Measurements from ENCODE around the gene HHATL. TPM values are rescaled to one million over a fixed set of nuclear protein-coding genes. Genes with fewer than 3 reads are reported as not detected.

The HHATL gene
- total RNA-seq, 6 experiments from 2014 or later = not detected

GRCh38 chr3:42698216-42698910 is 4.2 kb downstream of the HHATL start:
- no peak for TF ChIP-seq CTCF (IDR thresholded peaks at IDR 0.05)
- H3K27me3 Mint-ChIP-seq (ENCODE audit: insufficient read depth) = peaks cover 7% of the 10 kb centered on the region
- DNase-seq = no peak
- no peak overlapping the region for H3K4me3 Mint-ChIP-seq
- H3K4me1 Mint-ChIP-seq (ENCODE audit: low read depth) = no peaks in the 10 kb centered on the region
- H3K36me3 Mint-ChIP-seq (ENCODE audit: low read depth) = no peaks in the 10 kb centered on the region
- no peak overlapping the region for H3K27ac Mint-ChIP-seq
- no peaks in the 10 kb centered on the region for H3K9me3 Mint-ChIP-seq

- Mint-ChIP-seq H3K27ac (no peak overlapping the region), H3K4me3 (no peak overlapping the region), H3K27me3 (ENCODE audit: insufficient read depth) (peaks cover 7% of the 10 kb centered on the region), H3K4me1 (ENCODE audit: low read depth) (no peaks in the 10 kb centered on the region), H3K36me3 (ENCODE audit: low read depth) (no peaks in the 10 kb centered on the region), H3K9me3 (no peaks in the 10 kb centered on the region)
- no peak for DNase-seq
- no peak for TF ChIP-seq CTCF (IDR thresholded peaks at IDR 0.05)
Observed at GRCh38 chr3:42697289-42698051, 5.1 kb downstream of the HHATL start.

DNA sequence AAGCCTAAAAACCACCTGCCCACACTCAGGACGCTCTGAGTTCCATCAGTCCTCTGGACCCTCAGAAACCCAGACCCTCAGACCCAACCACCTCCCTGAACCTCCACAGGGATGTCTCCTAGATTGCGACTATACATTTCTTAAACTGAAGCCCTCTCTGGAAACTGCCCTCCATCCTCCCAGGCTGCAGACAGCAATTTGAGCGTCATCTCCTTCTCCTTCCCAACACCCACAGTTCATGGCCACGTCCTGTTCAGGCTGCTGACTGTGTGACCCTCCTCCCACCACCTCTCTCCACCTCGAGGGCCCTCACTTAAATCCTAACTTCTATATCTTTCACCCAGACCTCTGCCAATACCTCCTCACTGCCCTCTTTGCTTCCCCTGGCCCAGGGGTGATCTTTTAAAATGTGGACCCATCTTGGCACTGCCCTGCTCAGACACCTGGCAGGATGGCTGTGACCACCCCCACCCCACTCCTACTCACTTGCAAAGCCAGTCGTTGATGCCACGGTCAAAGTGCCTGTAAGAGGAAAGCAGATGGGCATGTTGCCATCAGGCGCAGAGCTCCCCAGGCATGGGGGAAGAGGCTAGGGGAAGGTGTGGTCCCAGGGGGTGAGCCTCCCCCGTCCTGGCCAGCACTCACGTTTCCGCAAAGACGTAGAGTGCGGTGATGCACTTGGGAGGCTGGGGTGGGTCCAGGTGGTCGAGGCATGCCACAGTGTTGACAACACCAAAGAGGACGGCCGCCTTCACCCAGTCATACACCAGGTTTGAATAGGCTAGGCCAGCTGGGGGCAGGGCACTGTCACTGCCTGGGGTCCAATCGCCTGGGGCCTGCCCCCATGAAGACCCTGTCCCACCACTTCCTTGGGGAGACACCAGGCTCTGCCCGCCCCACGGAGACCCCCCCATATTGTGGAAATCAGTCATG is 6.0 kb downstream of the HHATL start:
- H3K27me3 Mint-ChIP-seq (ENCODE audit: insufficient read depth) = peaks cover 7% of the 10 kb centered on the region
- TF ChIP-seq CTCF (IDR thresholded peaks at IDR 0.05) = no peak
- H3K9me3 Mint-ChIP-seq = no peaks in the 10 kb centered on the region
- no peak overlapping the region for H3K4me3 Mint-ChIP-seq
- H3K27ac Mint-ChIP-seq = no peak overlapping the region
- no peaks in the 10 kb centered on the region for H3K36me3 Mint-ChIP-seq (ENCODE audit: low read depth)
- no peaks in the 10 kb centered on the region for H3K4me1 Mint-ChIP-seq (ENCODE audit: low read depth)
- no peak for DNase-seq

DNA sequence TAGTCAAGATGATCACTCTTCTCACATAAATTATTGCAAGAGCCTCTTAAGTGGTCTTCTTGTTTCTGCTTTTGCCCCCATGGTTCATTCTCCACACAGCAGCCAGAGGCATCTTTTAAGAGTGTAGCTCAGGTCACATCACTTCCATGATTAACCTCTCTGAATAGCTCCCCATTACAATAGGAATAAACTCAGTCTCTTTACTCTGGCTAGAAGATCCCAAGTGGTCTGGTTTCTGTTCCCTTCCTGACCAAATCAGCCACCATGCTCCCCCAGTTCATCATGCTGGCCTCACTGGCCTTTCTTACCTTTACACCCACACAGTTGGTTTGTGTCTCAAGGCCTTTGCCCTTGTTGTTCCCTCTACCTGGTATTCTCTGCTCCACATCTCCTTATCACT is 8.2 kb downstream of the HHATL start:
- DNase-seq = no peak
- Mint-ChIP-seq H3K27ac (no peak overlapping the region), H3K4me1 (ENCODE audit: low read depth) (no peaks in the 10 kb centered on the region), H3K9me3 (no peaks in the 10 kb centered on the region), H3K27me3 (ENCODE audit: insufficient read depth) (peaks cover 14% of the 10 kb centered on the region), H3K4me3 (no peak overlapping the region), H3K36me3 (ENCODE audit: low read depth) (no peaks in the 10 kb centered on the region)
- no peak for TF ChIP-seq CTCF (IDR thresholded peaks at IDR 0.05)

GRCh38 chr3:42693530-42693930 is 9.1 kb downstream of the HHATL start:
- Mint-ChIP-seq H3K9me3 (no peaks in the 10 kb centered on the region), H3K4me1 (ENCODE audit: low read depth) (no peaks in the 10 kb centered on the region), H3K27ac (no peak overlapping the region), H3K4me3 (no peak overlapping the region), H3K36me3 (ENCODE audit: low read depth) (no peaks in the 10 kb centered on the region), H3K27me3 (ENCODE audit: insufficient read depth) (peaks cover 17% of the 10 kb centered on the region)
- TF ChIP-seq CTCF (IDR thresholded peaks at IDR 0.05) = no peak
- DNase-seq = no peak
